Lower leg skin (tissue), 3 donors: ENCODE data around the gene SAMD13.

Experiments used
- CTCF ChIP-seq, 3 donors: fragments of 450-650 bp; IDR thresholded peaks; one replicate each; pipeline ENCODE4 v1.5.1; 2016; ENCODE audit warnings: antibody characterized with exemption in 3 of 3, mild to moderate bottlenecking in 3 of 3, moderate library complexity in 2 of 3
- POLR2A ChIP-seq, 2 donors: fragments of 450-650 bp; IDR thresholded peaks; one replicate each; pipeline ENCODE4 v1.6.1; 2016 to 2017; ENCODE audit warnings: antibody characterized with exemption in 2 of 2, mild to moderate bottlenecking in 1 of 2, moderate library complexity in 1 of 2

- TF ChIP-seq CTCF (IDR thresholded peaks at IDR 0.05) (no peak), POLR2A (IDR thresholded peaks at IDR 0.05) (no peak)
Observed at GRCh38 chr1:84355556-84355955, 54.0 kb downstream of the SAMD13 start.
